GM13976 (cell line): ENCODE data around the gene PRAC1.

Source experiments
- DNase-seq: peaks from one replicate; pipeline ENCODE4 v3.0.0; 2012; ENCODE audit warnings: low spot score
- CTCF ChIP-seq: IDR thresholded peaks from 2 replicates; pipeline ENCODE4 v1.5.1; 2012; ENCODE audit warnings: borderline replicate concordance, mild to moderate bottlenecking; ENCODE audit not compliant: insufficient read depth; ENCODE audit errors: extremely low read depth, missing control alignments, control extremely low read depth
- in situ Hi-C: fragments of 300-500 bp; cut with MboI; formaldehyde crosslinking; loops from one replicate; pipeline ENCODE4 v1.12.0; 2022; ENCODE audit warnings: low sequenced_read_pairs, mixed read lengths, inconsistent platforms; ENCODE audit not compliant: unreplicated experiment

Gene PRAC1

GRCh38 chr17:48715496-48716399 lies 6.6 kb downstream of the PRAC1 start:
- in situ Hi-C loops: no loop called here
- no peak for DNase-seq
- no peak for TF ChIP-seq CTCF

GRCh38 chr17:48711128-48711527 lies 11.2 kb downstream of the PRAC1 start:
- TF ChIP-seq CTCF: no peak
- no peak for DNase-seq
- in situ Hi-C loops: no loop called here

- TF ChIP-seq CTCF: no peak
- in situ Hi-C loops: no loop called here
- no peak for DNase-seq
These were observed 17.7 kb downstream of the PRAC1 start for GRCh38 chr17:48704361-48705248.

- TF ChIP-seq CTCF: no peak
- in situ Hi-C loops: no loop called here
- no peak for DNase-seq
These were observed 20.3 kb downstream of the PRAC1 start for GRCh38 chr17:48701864-48702532.

- DNase-seq: no peak
- TF ChIP-seq CTCF: no peak
- in situ Hi-C loops: no loop called here
These were observed 29.1 kb downstream of the PRAC1 start for GRCh38 chr17:48693178-48693577.

GRCh38 chr17:48692049-48692448 lies 30.3 kb downstream of the PRAC1 start:
- in situ Hi-C loops: no loop called here
- no peak for DNase-seq
- TF ChIP-seq CTCF: no peak
